Kidney (tissue), 14 donors: Measurements from ENCODE around the gene ANGPT4. TPM values are rescaled to one million over a fixed set of nuclear protein-coding genes. Genes with fewer than 3 reads are reported as not detected.

Source experiments
- DNase-seq, 5 donors: peaks; one replicate each; pipeline ENCODE4 v3.0.0-alpha.2; 2013 to 2020
- FAIRE-seq: peaks from 2 replicates; lab custom pipeline; 2012; peaks lifted over from hg19 to GRCh38; lab: Jason Lieb, UNC
- H3K27ac ChIP-seq, 2 donors: one replicate each; pipeline ENCODE4 v1.7.0; 2013; ENCODE audit warnings: low read depth in 2 of 2, low read length in 2 of 2, inconsistent platforms in 1 of 2
- H3K27me3 ChIP-seq: one replicate; pipeline ENCODE4 v1.7.1; 2013; ENCODE audit warnings: low read length, inconsistent platforms; ENCODE audit not compliant: control insufficient read depth, insufficient read depth
- H3K36me3 ChIP-seq, 3 donors: one replicate each; pipeline versions ENCODE4 v1.7.0 to v1.7.1; 2013; ENCODE audit warnings: low read length in 3 of 3, control low read depth in 1 of 3, inconsistent platforms in 1 of 3; ENCODE audit not compliant: insufficient read depth in 3 of 3, control insufficient read depth in 2 of 3
- H3K4me1 ChIP-seq, 3 donors: one replicate each; pipeline versions ENCODE4 v1.7.0 to v1.7.1; 2013; ENCODE audit warnings: low read length in 3 of 3, inconsistent platforms in 1 of 3, low read depth in 1 of 3; ENCODE audit not compliant: control insufficient read depth in 2 of 3, insufficient read depth in 2 of 3
- H3K4me3 ChIP-seq, 3 donors: one replicate each; pipeline versions ENCODE4 v1.7.0 to v1.8.1; 2013; ENCODE audit warnings: low read length in 3 of 3, control low read depth in 1 of 3, inconsistent platforms in 1 of 3
- H3K9ac ChIP-seq, 3 donors: one replicate each; pipeline versions ENCODE4 v1.7.0 to v1.7.1; 2013; ENCODE audit warnings: low read length in 3 of 3, control low read depth in 1 of 3, inconsistent platforms in 1 of 3
- H3K9me3 ChIP-seq, 3 donors: one replicate each; pipeline versions ENCODE4 v1.7.0 to v1.7.1; 2013; ENCODE audit warnings: low read length in 3 of 3, control low read depth in 1 of 3, inconsistent platforms in 1 of 3; ENCODE audit not compliant: control insufficient read depth in 2 of 3, insufficient read depth in 1 of 3
- CTCF ChIP-seq: IDR thresholded peaks from 3 replicates; pipeline ENCODE4 v1.5.1; 2012; ENCODE audit warnings: mild to moderate bottlenecking, moderate library complexity, borderline replicate concordance; ENCODE audit not compliant: insufficient read depth; ENCODE audit errors: extremely low read depth
- intact Hi-C: fragments of 100-400 bp; cut with DNase I; formaldehyde crosslinking; loops from one replicate; pipeline ENCODE4 v1.11.1; 2022
- polyA plus RNA-seq: library from polyadenylated mRNA; stranded (reverse); fragments of 350-450 nt; fragmentation: Illumina TruSeq; extraction: RNeasy Lipid Tissue Mini Kit (QIAGEN cat#74804); gene quantifications from one replicate; pipeline ENCODE4 v1.2.3, GENCODE V29; 2014; ENCODE audit warnings: low read depth, low replicate concordance; ENCODE audit not compliant: insufficient read depth
- total RNA-seq: library from RNA; stranded (reverse); fragmentation: NEBNext Ultra II Directional; extraction: Animal tissue kit (Norgen Biotek cat#: 25700); gene quantifications from one replicate; pipeline ENCODE4 v1.2.1, GENCODE V29; 2021
- donor health status: control.
- donor health status: control.
- donor health status: control.
- donor health status: control.
- donor health status: control.
- donor health status: DM: yes; HTN: yes; CAD: no.
- donor health status: Normal renal cell carcinoma (clear cell type).

Gene ANGPT4
- total and polyA plus RNA-seq, 2 donors from 2014 or later: 0.24 to 0.57 TPM

GRCh38 chr20:872855-873520 is 43.1 kb downstream of the ANGPT4 start:
- no peaks in the 10 kb centered on the region for H3K27me3 ChIP-seq
- H3K4me1 ChIP-seq: no peaks in the 10 kb centered on the region
- no peaks in the 10 kb centered on the region for H3K36me3 ChIP-seq
- FAIRE-seq (no peak), DNase-seq (no peak)
- H3K9me3 ChIP-seq: no peaks in the 10 kb centered on the region
- no peak overlapping the region for H3K4me3 ChIP-seq
- no peak overlapping the region for H3K9ac ChIP-seq
- H3K27ac ChIP-seq: no peak overlapping the region
- no peak for TF ChIP-seq CTCF
- intact Hi-C loops: no loop called here

GRCh38 chr20:871948-872347 is 44.2 kb downstream of the ANGPT4 start:
- Histone ChIP-seq H3K36me3 (no peaks in the 10 kb centered on the region), H3K4me3 (no peak overlapping the region), H3K9me3 (no peaks in the 10 kb centered on the region), H3K27ac (no peak overlapping the region), H3K9ac (no peak overlapping the region), H3K4me1 (no peaks in the 10 kb centered on the region), H3K27me3 (no peaks in the 10 kb centered on the region)
- intact Hi-C loops: no loop called here
- no peak for TF ChIP-seq CTCF
- FAIRE-seq (no peak), DNase-seq (no peak)

- Histone ChIP-seq H3K9me3 (no peaks in the 10 kb centered on the region), H3K27me3 (no peaks in the 10 kb centered on the region), H3K4me3 (no peak overlapping the region), H3K27ac (no peak overlapping the region), H3K36me3 (no peaks in the 10 kb centered on the region), H3K4me1 (no peaks in the 10 kb centered on the region), H3K9ac (no peak overlapping the region)
- intact Hi-C loops: no loop called here
- FAIRE-seq (no peak), DNase-seq (no peak)
- no peak for TF ChIP-seq CTCF
These were observed 44.7 kb downstream of the ANGPT4 start for GRCh38 chr20:871436-871835.

- H3K36me3 ChIP-seq: no peaks in the 10 kb centered on the region
- TF ChIP-seq CTCF: no peak
- intact Hi-C loops: no loop called here
- H3K27ac ChIP-seq: no peak overlapping the region
- FAIRE-seq: no peak
- no peaks in the 10 kb centered on the region for H3K27me3 ChIP-seq
- no peak overlapping the region for H3K9ac ChIP-seq
- H3K4me1 ChIP-seq: no peaks in the 10 kb centered on the region
- DNase-seq: no peak
- H3K4me3 ChIP-seq: no peak overlapping the region
- no peaks in the 10 kb centered on the region for H3K9me3 ChIP-seq
These were observed 45.4 kb downstream of the ANGPT4 start for GRCh38 chr20:870758-871157.
